Measurements from ENCODE around the gene ABCF3.

Gene ABCF3

DNA sequence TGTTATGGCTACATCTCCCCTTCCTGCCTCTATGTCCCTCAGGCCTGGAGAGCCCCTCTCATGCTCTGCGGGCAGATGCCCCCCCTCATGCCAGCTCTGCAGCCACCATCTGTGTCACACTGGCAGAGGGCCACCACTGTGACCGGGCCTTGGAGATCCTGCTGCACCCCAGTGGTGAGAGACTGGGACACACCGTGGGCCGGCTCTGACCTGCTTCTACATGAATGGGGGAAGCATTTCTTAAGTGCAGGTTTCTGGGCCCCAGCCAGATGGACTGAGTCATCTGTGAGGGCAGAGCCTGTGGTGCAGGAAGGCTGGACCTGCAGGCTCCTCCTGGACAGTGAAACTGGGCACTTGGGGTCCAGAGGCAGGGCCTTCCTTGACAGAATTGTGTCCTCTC lies 48.2 kb downstream of the ABCF3 start:
- Histone ChIP-seq H3K27ac (ENCODE audit: low read depth, low read length) (no peak overlapping the region), H3K27me3 (ENCODE audit: control insufficient read depth, insufficient read depth, low read length) (peaks cover 46% of the 10 kb centered on the region), H3K9ac (ENCODE audit: low read depth, low read length) (no peak overlapping the region), H3K4me1 (ENCODE audit: control insufficient read depth, insufficient read depth, low read length) (no peaks in the 10 kb centered on the region; the same call in 1 of the 2 replicates), H3K36me3 (ENCODE audit: control insufficient read depth, insufficient read depth, low read length) (no peaks in the 10 kb centered on the region), H3K9me3 (ENCODE audit: control insufficient read depth, insufficient read depth, low read length) (no peaks in the 10 kb centered on the region), H3K4me3 (ENCODE audit: low read depth, low read length) (no peak overlapping the region)

DNA sequence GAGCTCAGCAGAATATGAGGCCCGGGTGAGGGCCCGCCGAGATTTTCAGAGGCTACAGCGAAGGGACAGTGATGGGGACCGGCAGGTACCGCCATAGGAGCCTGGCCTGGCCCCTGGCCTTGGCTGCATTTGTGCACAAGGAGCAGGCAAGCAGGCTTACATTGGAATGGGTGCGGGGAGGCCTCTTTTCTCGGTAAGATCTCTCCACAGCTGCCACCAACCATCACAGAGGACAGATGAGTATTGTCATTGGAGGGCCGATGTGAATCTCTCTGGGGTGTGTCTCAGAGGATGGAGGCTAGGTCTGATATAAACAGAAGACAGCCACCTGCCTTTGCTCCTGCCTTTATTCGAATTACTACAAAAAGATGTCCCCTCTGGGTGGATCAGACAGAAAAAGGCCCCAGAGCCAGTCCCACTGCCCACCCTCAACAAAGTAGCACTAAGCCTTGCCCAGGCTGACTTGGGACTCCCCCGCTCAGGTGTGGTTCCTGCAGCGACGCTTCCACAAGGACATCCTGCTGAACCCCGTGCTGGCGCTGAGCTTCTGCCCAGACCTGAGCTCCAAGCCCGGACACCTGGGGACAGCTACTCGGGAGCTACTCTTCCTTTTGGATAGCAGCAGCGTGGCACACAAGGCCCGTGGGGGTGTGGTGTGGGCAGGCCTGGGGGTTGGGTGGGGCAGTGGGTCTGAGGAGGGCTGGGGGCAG lies 48.8 kb downstream of the ABCF3 start:
- H3K9me3 ChIP-seq (ENCODE audit: control insufficient read depth, insufficient read depth, low read length), result no peaks in the 10 kb centered on the region
- no peaks in the 10 kb centered on the region; the same call in 1 of the 2 replicates for H3K4me1 ChIP-seq (ENCODE audit: control insufficient read depth, insufficient read depth, low read length)
- no peak overlapping the region for H3K27ac ChIP-seq (ENCODE audit: low read depth, low read length)
- no peak overlapping the region for H3K9ac ChIP-seq (ENCODE audit: low read depth, low read length)
- H3K4me3 ChIP-seq (ENCODE audit: low read depth, low read length), result no peak overlapping the region
- H3K36me3 ChIP-seq (ENCODE audit: control insufficient read depth, insufficient read depth, low read length), result no peaks in the 10 kb centered on the region
- peaks cover 40% of the 10 kb centered on the region for H3K27me3 ChIP-seq (ENCODE audit: control insufficient read depth, insufficient read depth, low read length)

DNA sequence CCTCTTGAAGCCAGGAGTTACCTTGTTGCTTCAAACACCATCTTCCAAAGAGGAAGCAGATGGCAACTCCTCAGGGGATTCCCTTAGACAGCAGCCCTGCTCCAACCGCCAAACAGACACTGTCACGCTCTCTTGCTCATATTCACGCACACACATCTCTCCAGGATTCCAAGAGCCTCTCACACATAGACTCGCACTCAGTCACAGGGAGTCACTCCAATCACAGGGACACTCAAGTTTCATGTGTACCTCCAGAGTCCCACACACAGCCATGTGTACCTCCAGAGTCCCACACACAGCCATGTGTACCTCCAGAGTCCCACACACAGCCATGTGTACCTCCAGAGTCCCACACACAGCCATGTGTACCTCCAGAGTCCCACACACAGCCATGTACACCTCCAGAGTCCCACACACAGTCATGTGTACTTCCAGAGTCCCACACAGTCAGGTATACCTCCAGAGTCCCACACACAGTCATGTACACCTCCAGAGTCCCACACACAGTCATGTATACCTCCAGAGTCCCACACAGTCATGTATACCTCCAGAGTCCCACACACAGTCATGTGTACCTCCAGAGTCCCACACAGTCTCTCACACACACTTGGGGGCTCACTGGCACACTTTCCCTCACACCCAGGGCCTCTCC lies 49.5 kb downstream of the ABCF3 start:
- Histone ChIP-seq H3K36me3 (ENCODE audit: control insufficient read depth, insufficient read depth, low read length) (no peaks in the 10 kb centered on the region), H3K27me3 (ENCODE audit: control insufficient read depth, insufficient read depth, low read length) (peaks cover 34% of the 10 kb centered on the region), H3K27ac (ENCODE audit: low read depth, low read length) (no peak overlapping the region), H3K9ac (ENCODE audit: low read depth, low read length) (no peak overlapping the region), H3K4me3 (ENCODE audit: low read depth, low read length) (no peak overlapping the region), H3K9me3 (ENCODE audit: control insufficient read depth, insufficient read depth, low read length) (no peaks in the 10 kb centered on the region), H3K4me1 (ENCODE audit: control insufficient read depth, insufficient read depth, low read length) (no peaks in the 10 kb centered on the region)

DNA sequence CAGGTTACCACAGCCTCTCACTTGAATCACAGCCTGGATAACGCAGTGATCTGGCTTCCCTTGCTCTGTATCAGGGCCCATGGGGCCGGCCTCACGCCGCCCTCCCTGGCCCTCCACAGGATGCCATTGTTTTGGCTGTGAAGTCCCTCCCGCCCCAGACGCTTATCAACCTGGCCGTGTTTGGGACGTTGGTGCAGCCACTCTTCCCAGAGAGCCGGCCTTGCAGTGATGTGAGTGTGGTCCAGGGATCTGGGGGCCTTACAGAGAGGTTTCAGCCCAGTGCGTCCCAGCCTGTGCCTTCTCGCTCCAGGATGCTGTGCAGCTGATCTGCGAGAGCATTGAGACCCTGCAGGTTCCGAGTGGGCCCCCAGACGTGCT lies 50.0 kb downstream of the ABCF3 start:
- H3K27me3 ChIP-seq (ENCODE audit: control insufficient read depth, insufficient read depth, low read length), result peaks cover 34% of the 10 kb centered on the region
- H3K36me3 ChIP-seq (ENCODE audit: control insufficient read depth, insufficient read depth, low read length), result no peaks in the 10 kb centered on the region
- no peak overlapping the region for H3K9ac ChIP-seq (ENCODE audit: low read depth, low read length)
- no peaks in the 10 kb centered on the region for H3K9me3 ChIP-seq (ENCODE audit: control insufficient read depth, insufficient read depth, low read length)
- no peak overlapping the region for H3K4me3 ChIP-seq (ENCODE audit: low read depth, low read length)
- H3K4me1 ChIP-seq (ENCODE audit: control insufficient read depth, insufficient read depth, low read length), result no peaks in the 10 kb centered on the region
- no peak overlapping the region for H3K27ac ChIP-seq (ENCODE audit: low read depth, low read length)

DNA sequence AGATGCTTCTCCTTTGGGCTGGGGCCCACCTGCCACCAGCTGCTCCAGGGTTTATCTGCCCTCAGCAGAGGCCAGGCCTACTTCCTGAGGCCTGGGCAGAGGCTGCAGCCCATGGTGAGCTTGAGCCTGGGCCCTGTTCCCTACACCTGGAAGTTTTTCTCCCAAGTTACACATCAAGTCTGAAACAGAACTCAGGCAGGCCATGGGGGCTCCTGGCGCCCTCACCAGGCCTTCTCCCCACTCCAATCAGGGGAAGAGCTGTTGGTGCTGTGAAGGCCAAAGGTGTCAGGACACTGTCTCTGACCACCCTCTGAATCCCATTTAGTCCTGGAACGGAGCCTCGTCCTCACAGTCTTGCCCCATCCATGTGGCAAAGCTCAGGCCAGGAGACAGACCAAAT lies 50.6 kb downstream of the ABCF3 start:
- Histone ChIP-seq H3K27ac (ENCODE audit: low read depth, low read length) (no peak overlapping the region), H3K4me1 (ENCODE audit: control insufficient read depth, insufficient read depth, low read length) (no peaks in the 10 kb centered on the region), H3K27me3 (ENCODE audit: control insufficient read depth, insufficient read depth, low read length) (peaks cover 28% of the 10 kb centered on the region), H3K9me3 (ENCODE audit: control insufficient read depth, insufficient read depth, low read length) (no peaks in the 10 kb centered on the region), H3K4me3 (ENCODE audit: low read depth, low read length) (no peak overlapping the region), H3K36me3 (ENCODE audit: control insufficient read depth, insufficient read depth, low read length) (no peaks in the 10 kb centered on the region), H3K9ac (ENCODE audit: low read depth, low read length) (no peak overlapping the region)

DNA sequence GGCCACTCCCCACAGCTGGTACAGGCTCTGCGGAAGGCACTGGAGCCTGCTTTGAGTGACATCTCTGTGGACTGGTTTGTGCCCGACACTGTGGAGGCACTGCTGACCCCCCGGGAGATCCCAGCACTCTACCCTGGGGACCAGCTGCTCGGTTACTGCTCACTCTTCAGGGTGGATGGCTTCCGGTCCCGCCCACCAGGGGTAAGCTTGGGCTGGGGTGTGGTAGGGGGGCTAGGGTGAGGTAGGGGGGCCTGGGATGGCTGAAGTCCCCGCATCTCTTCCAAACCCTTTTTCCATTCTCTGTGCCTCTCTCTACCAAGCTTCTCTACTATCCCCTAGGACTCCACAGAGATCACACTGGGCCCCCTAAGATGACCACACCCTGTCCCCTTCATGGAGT lies 51.2 kb downstream of the ABCF3 start:
- Histone ChIP-seq H3K27me3 (ENCODE audit: control insufficient read depth, insufficient read depth, low read length) (peaks cover 22% of the 10 kb centered on the region), H3K4me1 (ENCODE audit: control insufficient read depth, insufficient read depth, low read length) (no peaks in the 10 kb centered on the region), H3K4me3 (ENCODE audit: low read depth, low read length) (no peak overlapping the region), H3K27ac (ENCODE audit: low read depth, low read length) (no peak overlapping the region), H3K9ac (ENCODE audit: low read depth, low read length) (no peak overlapping the region), H3K36me3 (ENCODE audit: control insufficient read depth, insufficient read depth, low read length) (peaks cover 1% of the 10 kb centered on the region), H3K9me3 (ENCODE audit: control insufficient read depth, insufficient read depth, low read length) (no peaks in the 10 kb centered on the region)

DNA sequence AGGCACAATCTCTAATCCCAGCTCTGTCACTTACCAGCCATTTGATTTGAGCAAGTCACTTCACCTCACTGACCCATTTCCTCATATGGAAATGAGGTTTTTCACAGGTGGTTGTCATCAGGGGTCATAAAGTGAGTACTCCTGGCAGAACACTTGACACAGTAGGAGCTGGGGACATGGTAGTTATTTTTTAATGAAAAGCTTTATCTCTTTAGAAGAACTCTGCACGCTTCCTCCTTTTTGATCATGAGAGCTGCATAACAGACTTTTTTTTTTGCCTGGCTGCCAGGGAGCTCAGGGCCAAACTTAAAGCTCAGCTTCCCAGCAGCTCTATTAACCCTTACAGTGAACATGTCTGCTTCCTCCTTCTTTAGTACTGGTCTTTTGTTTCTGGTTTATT lies 51.8 kb downstream of the ABCF3 start:
- H3K4me3 ChIP-seq (ENCODE audit: low read depth, low read length), result no peak overlapping the region
- no peaks in the 10 kb centered on the region for H3K4me1 ChIP-seq (ENCODE audit: control insufficient read depth, insufficient read depth, low read length)
- no peaks in the 10 kb centered on the region for H3K9me3 ChIP-seq (ENCODE audit: control insufficient read depth, insufficient read depth, low read length)
- no peak overlapping the region for H3K27ac ChIP-seq (ENCODE audit: low read depth, low read length)
- H3K36me3 ChIP-seq (ENCODE audit: control insufficient read depth, insufficient read depth, low read length), result peaks cover 7% of the 10 kb centered on the region
- H3K27me3 ChIP-seq (ENCODE audit: control insufficient read depth, insufficient read depth, low read length), result peaks cover 16% of the 10 kb centered on the region
- no peak overlapping the region for H3K9ac ChIP-seq (ENCODE audit: low read depth, low read length)

DNA sequence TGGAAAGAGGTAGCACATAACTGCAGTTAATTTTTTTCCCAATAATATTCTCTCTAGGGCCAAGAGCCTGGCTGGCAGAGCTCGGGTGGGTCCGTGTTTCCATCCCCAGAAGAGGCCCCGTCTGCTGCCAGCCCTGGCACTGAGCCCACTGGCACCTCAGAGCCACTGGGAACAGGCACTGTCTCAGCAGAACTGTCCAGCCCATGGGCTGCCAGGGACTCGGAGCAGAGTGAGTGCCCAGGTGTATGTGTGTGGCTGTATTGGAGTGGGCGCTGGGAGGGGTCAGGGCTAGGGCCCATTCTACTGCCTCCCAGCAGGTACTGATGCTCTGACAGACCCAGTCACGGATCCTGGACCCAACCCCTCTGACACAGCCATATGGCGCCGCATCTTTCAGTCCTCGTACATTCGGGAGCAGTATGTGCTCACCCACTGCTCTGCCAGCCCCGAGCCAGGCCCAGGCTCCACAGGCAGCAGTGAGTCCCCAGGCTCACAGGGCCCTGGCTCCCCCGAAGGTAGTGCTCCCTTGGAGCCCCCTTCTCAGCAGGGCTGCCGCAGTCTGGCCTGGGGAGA lies 52.3 kb downstream of the ABCF3 start:
- no peak overlapping the region for H3K9ac ChIP-seq (ENCODE audit: low read depth, low read length)
- H3K36me3 ChIP-seq (ENCODE audit: control insufficient read depth, insufficient read depth, low read length), result peaks cover 13% of the 10 kb centered on the region
- H3K27me3 ChIP-seq (ENCODE audit: control insufficient read depth, insufficient read depth, low read length), result peaks cover 11% of the 10 kb centered on the region; the same call in 1 of the 2 replicates
- no peaks in the 10 kb centered on the region for H3K9me3 ChIP-seq (ENCODE audit: control insufficient read depth, insufficient read depth, low read length)
- H3K27ac ChIP-seq (ENCODE audit: low read depth, low read length), result no peak overlapping the region
- no peaks in the 10 kb centered on the region for H3K4me1 ChIP-seq (ENCODE audit: control insufficient read depth, insufficient read depth, low read length)
- H3K4me3 ChIP-seq (ENCODE audit: low read depth, low read length), result no peak overlapping the region

DNA sequence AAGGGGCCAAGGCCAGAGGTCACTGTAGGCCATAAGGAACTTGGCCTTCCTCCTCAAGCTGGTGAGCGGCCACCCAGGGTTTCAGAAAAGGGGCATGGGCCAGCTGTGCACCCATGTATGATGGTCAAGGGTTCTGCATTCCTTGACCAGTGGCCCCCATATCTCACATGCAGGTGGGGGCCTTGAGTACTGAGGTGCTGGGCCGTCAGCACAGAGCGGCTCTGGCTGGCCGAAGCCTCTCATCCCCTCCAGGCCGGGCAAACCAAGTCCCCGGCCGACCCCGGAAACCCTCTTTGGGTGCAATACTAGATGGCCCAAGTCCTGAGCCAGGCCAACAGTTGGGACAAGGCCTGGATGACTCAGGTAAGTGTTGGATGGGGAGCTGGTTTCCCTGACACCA lies 53.2 kb downstream of the ABCF3 start:
- Histone ChIP-seq H3K9me3 (ENCODE audit: control insufficient read depth, insufficient read depth, low read length) (no peaks in the 10 kb centered on the region), H3K4me1 (ENCODE audit: control insufficient read depth, insufficient read depth, low read length) (no peaks in the 10 kb centered on the region), H3K27ac (ENCODE audit: low read depth, low read length) (no peak overlapping the region), H3K4me3 (ENCODE audit: low read depth, low read length) (no peak overlapping the region), H3K27me3 (ENCODE audit: control insufficient read depth, insufficient read depth, low read length) (peaks cover 6% of the 10 kb centered on the region; the same call in 1 of the 2 replicates), H3K36me3 (ENCODE audit: control insufficient read depth, insufficient read depth, low read length) (peaks cover 20% of the 10 kb centered on the region), H3K9ac (ENCODE audit: low read depth, low read length) (no peak overlapping the region)

DNA sequence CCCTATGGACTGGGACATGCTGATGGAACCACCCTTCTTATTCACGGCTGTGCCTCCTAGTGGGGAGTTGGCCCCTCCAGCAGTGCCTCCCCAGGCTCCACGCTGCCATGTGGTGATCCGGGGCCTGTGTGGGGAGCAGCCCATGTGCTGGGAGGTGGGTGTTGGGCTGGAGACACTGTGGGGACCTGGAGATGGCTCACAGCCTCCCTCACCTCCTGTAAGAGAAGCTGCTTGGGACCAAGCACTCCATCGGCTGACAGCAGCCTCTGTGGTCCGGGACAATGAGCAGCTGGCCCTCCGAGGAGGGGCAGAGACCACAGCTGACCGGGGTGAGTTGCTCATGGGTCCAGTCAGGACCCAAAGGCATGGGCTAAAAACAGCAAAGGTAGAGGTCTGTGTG lies 53.7 kb downstream of the ABCF3 start:
- Histone ChIP-seq H3K27ac (ENCODE audit: low read depth, low read length) (no peak overlapping the region), H3K4me1 (ENCODE audit: control insufficient read depth, insufficient read depth, low read length) (no peaks in the 10 kb centered on the region)

More for the DNA sequence above, 53.7 kb downstream of the ABCF3 start:
- no peak overlapping the region for H3K9ac ChIP-seq (ENCODE audit: low read depth, low read length)
- H3K9me3 ChIP-seq (ENCODE audit: control insufficient read depth, insufficient read depth, low read length), result no peaks in the 10 kb centered on the region
- peaks cover 6% of the 10 kb centered on the region; the same call in 1 of the 2 replicates for H3K27me3 ChIP-seq (ENCODE audit: control insufficient read depth, insufficient read depth, low read length)
- no peak overlapping the region for H3K4me3 ChIP-seq (ENCODE audit: low read depth, low read length)
- peaks cover 25% of the 10 kb centered on the region for H3K36me3 ChIP-seq (ENCODE audit: control insufficient read depth, insufficient read depth, low read length)

Measured in HUES48 (cell line).